NCI-H524 treated with DMSO at 0.1 percent for 48 hours (cell line): ENCODE results near the gene MRGPRG.

Experiments
- DNase-seq: peaks from one replicate; lab custom pipeline; 2025; lab: John Stamatoyannopoulos, UW

The MRGPRG gene

DNA sequence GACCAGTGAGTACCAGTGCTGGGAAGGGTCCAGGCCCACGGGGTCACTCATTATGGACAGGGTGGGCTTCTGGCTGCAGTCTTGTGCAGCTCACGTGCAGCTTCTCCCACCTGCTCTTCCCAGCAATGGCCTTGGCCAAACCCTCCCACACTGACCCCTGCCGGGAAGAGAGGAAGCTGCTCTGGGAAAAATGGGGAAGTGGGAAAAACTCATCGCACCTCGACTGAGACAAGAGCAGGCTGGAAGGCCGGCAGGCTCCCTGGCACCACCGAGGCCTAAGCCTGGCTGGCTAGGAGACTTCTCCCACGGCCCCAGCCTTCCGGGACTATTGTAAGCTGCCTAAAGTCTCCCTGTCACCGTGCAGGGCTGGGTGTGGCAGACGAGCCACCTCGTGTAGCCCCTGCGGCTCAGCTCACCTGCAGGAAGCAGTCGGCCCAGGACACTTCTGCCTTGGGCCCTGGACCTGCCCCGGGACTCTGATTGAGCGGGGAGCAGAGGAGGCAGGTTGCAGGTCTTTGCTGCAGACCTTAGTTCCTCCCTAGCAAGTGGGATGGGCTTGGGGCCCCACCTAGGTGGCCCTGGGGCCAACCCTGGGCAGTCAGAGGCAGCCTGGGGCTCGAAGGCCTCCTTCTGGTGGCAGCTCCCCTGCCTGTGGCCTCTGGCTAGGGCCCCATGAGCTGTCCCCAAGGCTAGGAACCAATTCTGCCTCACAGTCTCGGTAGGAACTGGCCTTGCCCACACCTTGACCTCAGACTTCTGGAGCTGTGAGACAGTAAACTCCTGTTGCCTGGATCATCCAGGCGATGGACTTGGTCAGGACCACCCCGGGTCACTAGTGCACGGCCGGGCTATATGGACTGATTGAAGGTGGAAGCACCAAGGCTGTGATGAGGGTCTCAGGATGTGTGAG lies 23.1 kb downstream of the MRGPRG start:
- no peak for DNase-seq

DNA sequence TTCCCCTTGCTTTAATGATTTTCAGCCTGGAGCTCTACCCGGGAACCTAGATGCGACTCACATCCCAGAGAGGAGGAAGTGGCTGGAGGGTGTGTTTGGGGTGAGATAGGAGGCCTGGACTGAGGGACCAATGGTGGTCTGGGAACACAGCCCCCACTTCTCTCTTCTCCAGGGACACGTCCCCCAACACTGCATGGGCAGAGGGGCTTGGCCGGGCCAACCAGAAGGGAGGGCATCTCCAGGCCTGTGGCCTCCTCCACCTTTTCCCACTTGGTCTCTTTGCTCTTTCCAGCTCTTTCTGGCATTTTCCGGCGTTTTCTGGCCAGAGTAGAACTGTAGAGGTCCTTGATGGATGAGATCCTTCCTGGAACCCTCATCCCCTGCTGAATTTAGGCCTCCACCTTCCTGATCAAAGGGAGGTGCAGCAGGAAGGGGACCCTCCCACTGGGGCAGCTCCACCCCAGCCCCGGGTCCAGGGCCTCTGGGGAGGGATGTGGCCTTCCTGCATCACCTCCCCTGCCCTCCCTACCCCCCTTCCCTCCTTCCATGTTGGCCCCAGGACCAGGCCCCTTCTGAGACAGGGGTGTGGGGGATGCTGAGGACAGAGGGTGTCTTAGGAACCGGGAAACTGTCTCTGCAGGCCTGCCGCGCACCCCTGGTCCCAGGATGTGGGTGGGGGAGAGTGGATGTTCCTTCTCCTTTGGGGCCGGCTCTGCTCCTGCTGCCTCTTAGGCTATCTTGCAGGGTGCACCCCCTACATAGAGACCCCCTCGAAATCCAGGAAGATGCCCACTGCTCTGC lies 24.4 kb downstream of the MRGPRG start:
- no peak for DNase-seq

DNA sequence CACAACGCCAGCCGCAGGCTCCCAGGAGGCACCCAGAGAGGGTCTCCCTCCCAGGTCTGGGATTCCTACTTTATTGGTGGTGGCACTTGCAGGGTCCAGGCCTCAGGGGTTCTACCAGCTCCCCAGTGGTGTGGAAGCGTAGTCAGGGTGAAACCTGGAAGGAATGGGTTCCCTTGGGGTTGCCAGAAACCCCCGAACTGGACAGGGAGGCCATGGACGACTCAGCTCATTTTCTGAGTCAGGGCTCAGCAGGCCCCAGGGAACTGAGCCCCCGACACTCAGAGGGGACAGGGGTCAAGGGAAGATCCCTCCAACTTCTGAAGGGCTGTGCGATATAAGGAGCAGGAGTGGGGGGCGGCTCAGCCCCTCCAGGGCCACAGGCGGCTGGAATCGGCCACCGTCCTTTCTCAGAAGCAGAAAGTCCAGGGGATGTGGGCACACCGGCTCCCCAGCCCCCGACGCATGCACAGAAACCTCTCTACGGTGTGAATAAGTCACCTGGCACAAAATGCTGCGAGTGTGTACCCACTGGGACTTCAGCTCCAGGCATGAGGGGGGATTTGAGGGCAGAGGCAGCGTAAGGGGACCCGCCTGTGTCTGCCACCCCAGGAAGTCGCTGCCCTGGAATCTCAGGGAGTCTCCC lies 25.1 kb downstream of the MRGPRG start:
- no peak for DNase-seq

DNA sequence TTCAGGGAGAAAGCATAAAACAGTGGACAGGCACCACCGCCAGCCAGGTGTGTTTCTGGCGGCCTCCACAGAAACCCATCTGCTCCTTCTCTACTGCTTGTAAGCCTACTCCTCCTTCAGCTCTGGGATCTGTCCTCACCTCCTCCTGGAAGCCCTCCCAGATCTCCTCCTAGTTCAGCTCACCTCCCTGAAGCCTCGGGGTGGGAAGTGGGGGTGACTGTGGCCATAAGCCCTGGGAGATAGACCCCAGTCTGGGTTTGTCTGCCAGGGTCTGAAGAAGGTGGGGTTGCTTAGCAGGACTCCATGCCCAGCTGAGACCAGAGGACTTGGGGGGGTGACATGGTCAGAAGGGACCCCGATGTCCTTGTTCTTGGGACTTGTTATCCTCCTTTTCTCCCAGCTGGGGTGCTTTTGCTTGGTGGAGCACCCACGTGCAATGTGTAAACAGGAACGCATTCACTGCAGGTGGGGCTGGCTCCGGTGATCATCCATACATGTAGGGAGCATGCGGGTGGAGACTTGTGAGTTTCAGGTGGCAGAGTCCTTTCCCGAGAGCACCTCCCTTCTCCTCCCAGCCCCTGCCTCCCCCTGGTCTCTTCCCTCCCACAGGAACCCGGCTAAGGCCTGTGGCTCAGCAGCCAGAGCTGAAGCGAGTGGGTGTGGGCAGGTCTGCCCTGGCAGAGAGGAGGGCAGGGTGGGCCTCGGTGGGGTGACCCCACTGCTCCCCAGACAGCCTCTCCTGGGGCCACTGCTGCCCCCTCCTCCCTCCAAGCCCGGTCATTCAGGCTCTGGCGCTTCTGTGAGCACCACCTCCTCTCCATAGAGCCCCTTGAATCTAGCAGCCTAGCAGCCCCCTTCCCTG lies 25.9 kb downstream of the MRGPRG start:
- DNase-seq = no peak

- no peak for DNase-seq
These were observed 26.9 kb downstream of the MRGPRG start for GRCh38 chr11:3191586-3192324.

DNA sequence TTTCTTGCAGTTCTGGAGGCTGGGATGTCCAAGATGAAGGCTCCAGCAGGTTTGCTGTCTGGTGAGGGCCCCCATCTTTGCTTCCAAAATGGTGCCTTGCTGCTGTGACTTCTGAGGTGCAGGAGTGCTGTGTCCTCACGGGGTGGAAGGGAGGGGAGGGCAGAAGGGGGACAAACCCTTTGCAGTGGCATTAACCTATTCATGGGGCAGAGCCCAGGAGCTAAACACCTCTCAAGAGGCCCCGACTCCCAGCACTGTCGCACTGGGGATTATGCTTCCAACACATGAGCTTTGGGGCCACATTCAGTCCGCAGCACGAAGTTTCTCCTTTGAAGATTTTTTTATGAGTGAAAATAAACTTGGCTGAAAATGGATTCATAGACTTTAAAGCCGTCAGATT lies 28.0 kb downstream of the MRGPRG start:
- DNase-seq = no peak

DNA sequence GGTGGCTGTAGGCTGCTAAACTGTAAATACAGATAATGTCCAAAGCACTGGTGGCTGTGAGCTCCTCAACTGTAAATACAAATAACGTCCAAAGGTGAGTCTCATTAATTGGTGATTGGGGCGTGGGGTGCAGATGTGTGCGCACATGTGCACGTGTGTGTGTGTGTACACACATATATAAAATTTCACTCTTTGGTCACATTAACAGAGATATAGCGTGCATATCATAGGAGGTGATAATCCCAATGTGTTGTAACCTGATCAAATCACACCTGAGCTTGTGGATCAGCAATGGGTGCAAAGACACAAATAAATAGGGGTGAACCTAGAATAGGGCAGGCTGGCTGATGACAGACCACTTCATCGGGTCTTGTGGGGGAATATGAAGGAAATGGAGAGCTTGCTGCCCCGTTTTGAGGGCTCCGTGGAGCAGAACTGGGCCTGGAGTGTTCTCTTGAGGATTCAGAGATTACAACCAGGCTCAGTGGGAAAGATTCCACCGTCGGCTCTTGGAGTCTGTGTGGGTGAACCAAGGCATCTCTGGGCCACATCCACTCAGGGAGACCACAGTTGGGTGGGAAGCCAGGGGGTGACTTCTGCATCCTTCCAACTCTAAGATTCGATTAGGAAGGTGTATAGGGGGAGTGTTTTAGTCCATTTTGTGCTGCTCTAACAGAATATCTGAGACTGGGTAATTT lies 28.6 kb downstream of the MRGPRG start:
- no peak for DNase-seq

GRCh38 chr11:3189196-3189843 lies 29.3 kb downstream of the MRGPRG start:
- no peak for DNase-seq

DNA sequence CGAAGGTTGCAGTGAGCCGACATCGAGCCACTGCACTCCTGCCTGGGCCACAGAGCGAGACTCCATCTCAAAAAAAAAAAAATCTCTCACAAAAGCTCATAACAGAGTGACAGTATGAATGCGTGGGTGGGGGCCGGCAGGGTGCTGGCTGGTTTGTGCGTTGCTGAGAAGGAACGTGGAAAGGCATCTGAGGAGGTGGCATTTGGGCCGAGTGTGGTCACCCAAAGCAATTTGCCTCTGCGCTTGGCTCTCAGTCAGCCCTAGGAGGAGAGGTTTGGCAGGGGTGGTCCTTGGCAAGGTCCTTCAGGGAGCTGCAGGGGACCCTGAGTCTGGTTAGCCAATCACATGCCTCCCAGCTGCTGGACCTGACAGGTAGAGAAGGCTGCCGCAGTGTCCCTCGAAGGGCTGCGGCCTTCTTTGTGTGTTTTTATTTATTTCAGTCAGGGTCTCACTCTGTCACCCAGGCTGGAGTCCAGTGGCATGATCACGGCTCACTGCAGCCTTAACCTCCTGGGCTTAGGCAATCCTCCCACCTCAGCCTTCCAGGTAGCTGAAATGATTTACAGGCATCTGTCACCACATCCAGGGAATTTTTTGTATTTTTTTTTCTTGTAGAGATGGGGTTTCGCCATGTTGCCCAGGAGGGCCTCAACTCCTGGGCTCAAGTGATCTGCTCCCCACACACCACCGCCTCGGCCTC lies 30.0 kb downstream of the MRGPRG start:
- DNase-seq = no peak

- DNase-seq = no peak
These were observed 32.3 kb downstream of the MRGPRG start for GRCh38 chr11:3186166-3186953.

DNA sequence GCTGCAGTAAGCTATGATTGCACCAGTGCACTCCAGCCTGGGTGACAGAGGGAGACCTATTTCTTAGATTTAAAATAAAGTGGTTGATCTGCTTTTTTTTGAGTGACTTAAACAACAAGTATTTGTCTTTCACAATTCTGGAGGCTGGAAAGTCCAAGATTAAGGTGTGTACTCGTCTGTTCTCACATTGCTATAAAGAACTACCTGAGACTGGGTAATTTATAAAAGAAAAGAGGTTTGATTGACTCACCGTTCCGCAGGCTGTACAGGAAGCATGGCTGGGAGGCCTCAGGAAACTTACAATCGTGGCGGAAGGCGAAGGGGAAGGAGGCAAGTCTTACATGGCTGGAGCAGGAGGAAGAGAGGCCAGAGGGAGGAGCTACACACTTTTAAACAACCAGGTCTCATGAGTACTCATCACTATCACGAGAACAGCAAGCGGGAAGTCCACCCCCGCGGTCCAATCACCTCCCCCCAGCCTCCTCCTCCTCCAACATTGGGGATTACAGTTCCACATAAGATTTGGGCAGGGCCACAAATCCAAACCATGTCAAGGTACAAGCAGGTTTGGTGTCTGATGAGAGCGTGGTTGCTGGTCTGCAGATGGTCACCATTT lies 33.8 kb downstream of the MRGPRG start:
- DNase-seq = no peak

GRCh38 chr11:3183523-3183922 lies 35.1 kb downstream of the MRGPRG start:
- no peak for DNase-seq

GRCh38 chr11:3182462-3182852 lies 36.2 kb downstream of the MRGPRG start:
- DNase-seq = no peak

- DNase-seq = no peak
These were observed 36.7 kb downstream of the MRGPRG start for GRCh38 chr11:3181725-3182461.

DNA sequence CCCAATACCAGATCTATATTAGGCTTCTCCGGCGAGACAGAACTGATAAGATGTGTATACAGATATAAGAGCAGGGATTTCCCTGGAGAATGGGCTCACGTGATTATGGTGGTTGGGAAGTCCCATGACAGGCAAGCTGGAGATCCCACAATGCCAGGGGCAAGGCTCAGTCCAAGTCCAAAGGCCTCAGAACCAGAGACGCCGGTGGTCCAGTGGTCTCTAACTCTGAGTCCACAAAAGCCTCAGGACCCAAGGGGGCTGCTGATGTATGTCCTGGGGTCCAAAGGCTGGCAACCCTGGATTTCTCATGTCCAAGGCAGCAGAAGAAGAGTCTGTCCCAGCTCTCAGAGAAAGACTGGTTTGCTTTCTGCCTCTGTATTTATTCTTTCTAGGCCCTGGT lies 37.7 kb downstream of the MRGPRG start:
- no peak for DNase-seq

DNA sequence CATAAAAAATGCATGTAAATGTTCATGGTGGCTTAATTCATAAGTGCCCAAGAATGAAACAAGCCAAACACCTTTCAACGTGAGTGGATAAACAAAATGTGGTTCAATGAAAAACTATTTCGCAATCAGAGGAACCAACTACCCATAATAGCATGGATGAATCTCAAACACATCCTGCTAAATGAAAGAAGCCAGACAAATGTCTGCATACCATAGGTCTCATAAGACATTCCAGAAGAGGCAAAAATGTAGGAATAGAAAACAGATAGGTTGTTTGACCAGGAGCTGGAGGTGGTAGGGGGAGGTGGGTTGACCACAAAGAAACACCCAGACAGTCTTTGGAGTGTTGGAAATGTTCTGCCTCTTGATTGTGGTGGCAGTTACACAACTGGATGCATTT lies 40.3 kb downstream of the MRGPRG start:
- DNase-seq = no peak

DNA sequence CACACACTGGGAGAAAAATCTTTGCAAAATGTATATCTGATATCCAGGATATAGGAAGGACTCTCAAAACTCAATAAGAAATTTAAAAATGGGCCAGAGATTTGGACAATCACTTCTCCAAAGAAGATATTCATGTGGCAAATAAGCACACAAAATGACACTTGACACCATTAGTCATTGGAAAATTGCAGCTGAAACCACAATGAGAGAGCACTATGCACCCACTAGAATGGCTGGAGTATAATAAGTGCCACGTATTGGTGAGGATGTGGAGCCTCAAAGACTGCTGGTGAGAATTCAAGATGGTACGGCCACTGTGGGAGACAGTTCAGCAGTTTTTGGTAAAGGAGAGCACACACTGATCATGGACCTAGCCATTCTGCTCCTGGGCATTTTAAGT lies 40.7 kb downstream of the MRGPRG start:
- DNase-seq = no peak
